Liver (tissue), 9 donors: ENCODE data around the gene PLTP. TPM values are rescaled to one million over a fixed set of nuclear protein-coding genes. Genes with fewer than 3 reads are reported as not detected.

Experiments
- DNase-seq: peaks from one replicate; pipeline ENCODE4 v3.0.0-alpha.2; 2017; ENCODE audit warnings: low spot score
- H3K27ac ChIP-seq, 2 donors: one replicate each; pipeline ENCODE4 v1.7.0; 2013; ENCODE audit warnings: inconsistent platforms in 2 of 2, low read length in 2 of 2, control low read depth in 1 of 2, low read depth in 1 of 2, mild to moderate bottlenecking in 1 of 2
- H3K27me3 ChIP-seq, 4 donors: one replicate each; pipeline versions ENCODE4 v1.6.1 to v1.7.0; 2013; ENCODE audit warnings: low read length in 3 of 4, inconsistent platforms in 1 of 4, mild to moderate bottlenecking in 1 of 4, moderate library complexity in 1 of 4; ENCODE audit not compliant: control insufficient read depth in 4 of 4, insufficient read depth in 4 of 4
- H3K36me3 ChIP-seq, 4 donors: one replicate each; pipeline versions ENCODE4 v1.6.1 to v1.7.0; 2013; ENCODE audit warnings: low read length in 3 of 4, mild to moderate bottlenecking in 3 of 4, low read depth in 1 of 4, moderate library complexity in 1 of 4; ENCODE audit not compliant: control insufficient read depth in 4 of 4, insufficient read depth in 3 of 4
- H3K4me1 ChIP-seq, 4 donors: one replicate each; pipeline versions ENCODE4 v1.6.1 to v1.7.0; 2013; ENCODE audit warnings: low read length in 3 of 4, mild to moderate bottlenecking in 3 of 4, moderate library complexity in 1 of 4; ENCODE audit not compliant: control insufficient read depth in 4 of 4, insufficient read depth in 4 of 4
- H3K4me3 ChIP-seq, 3 donors: one replicate each; pipeline versions ENCODE4 v1.6.1 to v1.7.0; 2013; ENCODE audit warnings: low read length in 3 of 3, control low read depth in 1 of 3, low read depth in 1 of 3, mild to moderate bottlenecking in 1 of 3
- H3K9ac ChIP-seq, 2 donors: one replicate each; pipeline ENCODE4 v1.7.0; 2013; ENCODE audit warnings: low read length in 2 of 2, mild to moderate bottlenecking in 2 of 2, moderate library complexity in 2 of 2, control low read depth in 1 of 2, low read depth in 1 of 2
- H3K9me3 ChIP-seq, 4 donors: one replicate each; pipeline versions ENCODE4 v1.6.1 to v1.7.0; 2013; ENCODE audit warnings: low read length in 3 of 4; ENCODE audit not compliant: control insufficient read depth in 4 of 4
- FOXA1 ChIP-seq: IDR thresholded peaks from 2 replicates; pipeline ENCODE4 v1.6.1; 2016; ENCODE audit warnings: antibody characterized with exemption
- FOXA2 ChIP-seq: IDR thresholded peaks from 2 replicates; pipeline ENCODE4 v1.6.1; 2016; ENCODE audit warnings: antibody characterized with exemption
- GABPA ChIP-seq, 2 donors: IDR thresholded peaks in 1 of 2; conservative IDR thresholded peaks in 1 of 2; 2 replicates each; pipeline ENCODE4 v1.6.1; 2016; ENCODE audit warnings: antibody characterized with exemption in 2 of 2, mild to moderate bottlenecking in 1 of 2, moderate library complexity in 1 of 2
- HNF4A ChIP-seq, 2 donors: conservative IDR thresholded peaks; 2 replicates each; pipeline ENCODE4 v1.6.1; 2016; ENCODE audit warnings: antibody characterized with exemption in 2 of 2, mild to moderate bottlenecking in 2 of 2
- HNF4G ChIP-seq: IDR thresholded peaks from 2 replicates; pipeline ENCODE4 v1.6.1; 2016; ENCODE audit warnings: antibody characterized with exemption
- JUND ChIP-seq, 2 donors: IDR thresholded peaks; 2 replicates each; pipeline ENCODE4 v1.6.1; 2016; ENCODE audit warnings: antibody characterized with exemption in 2 of 2
- RAD21 ChIP-seq, 2 donors: IDR thresholded peaks; 2 replicates each; pipeline ENCODE4 v1.6.1; 2016; ENCODE audit warnings: antibody characterized with exemption in 2 of 2, mild to moderate bottlenecking in 2 of 2
- RXRA ChIP-seq, 2 donors: IDR thresholded peaks; 2 replicates each; pipeline ENCODE4 v1.6.1; 2017 to 2018; ENCODE audit warnings: antibody characterized with exemption in 2 of 2, mild to moderate bottlenecking in 1 of 2
- SP1 ChIP-seq: IDR thresholded peaks from 2 replicates; pipeline ENCODE4 v1.6.1; 2018; ENCODE audit warnings: antibody characterized with exemption, mild to moderate bottlenecking
- TAF1 ChIP-seq: conservative IDR thresholded peaks from 2 replicates; pipeline ENCODE4 v1.6.1; 2016; ENCODE audit warnings: antibody characterized with exemption, mild to moderate bottlenecking
- YY1 ChIP-seq: IDR thresholded peaks from 2 replicates; pipeline ENCODE4 v1.6.1; 2016; ENCODE audit warnings: antibody characterized with exemption, mild to moderate bottlenecking
- WGBS: extraction: QIAGEN DNeasy Blood & Tissue Kit; methylation state at CpG from one replicate; pipeline ENCODE4 v1.1.7; 2013; 5-methylcytosine and 5-hydroxymethylcytosine counted together
- polyA plus RNA-seq, 2 donors: library from polyadenylated mRNA; stranded (reverse) in 1 of 2; unstranded in 1 of 2; fragments of 200-250 nt in 1 of 2; fragments of >200 nt in 1 of 2; fragmentation: Nextera tagmentation in 1 of 2; extraction: Ambion mirVana in 1 of 2; gene quantifications; one replicate each; pipeline versions ENCODE4 v1.2.1 to v1.2.3, GENCODE V29; 2013 to 2015
- total RNA-seq, 2 donors: library from RNA; depleted of rRNA; stranded (reverse); fragments of >200 nt; gene quantifications; one replicate each; pipeline ENCODE4 v1.2.3, GENCODE V29; 2014
- TF ChIP-seq, protein P1 (sequence below): IDR thresholded peaks from 2 replicates; pipeline ENCODE4 v1.6.1; 2016; ENCODE audit warnings: antibody characterized with exemption, mild to moderate bottlenecking
- TF ChIP-seq, protein P2 (sequence below): IDR thresholded peaks from 2 replicates; pipeline ENCODE4 v1.6.1; 2016; ENCODE audit warnings: antibody characterized with exemption
- TF ChIP-seq, protein P3 (sequence below): fragments of 150-350 bp; IDR thresholded peaks from 2 replicates; pipeline ENCODE4 v1.5.1; 2017; ENCODE audit warnings: improper control_type of control experiment, low read depth, low read length; ENCODE audit not compliant: missing input control
- TF ChIP-seq, protein P4 (sequence below): IDR thresholded peaks from 2 replicates; pipeline ENCODE4 v1.6.1; 2016; ENCODE audit warnings: antibody characterized with exemption
- donor health status: healthy.
- donor health status: healthy.
- donor health status: healthy.
- donor health status: healthy.
- donor health status: healthy.

Gene PLTP
- total and polyA plus RNA-seq, 4 donors = 22.5 to 69.5 (median 60.7) TPM

DNA sequence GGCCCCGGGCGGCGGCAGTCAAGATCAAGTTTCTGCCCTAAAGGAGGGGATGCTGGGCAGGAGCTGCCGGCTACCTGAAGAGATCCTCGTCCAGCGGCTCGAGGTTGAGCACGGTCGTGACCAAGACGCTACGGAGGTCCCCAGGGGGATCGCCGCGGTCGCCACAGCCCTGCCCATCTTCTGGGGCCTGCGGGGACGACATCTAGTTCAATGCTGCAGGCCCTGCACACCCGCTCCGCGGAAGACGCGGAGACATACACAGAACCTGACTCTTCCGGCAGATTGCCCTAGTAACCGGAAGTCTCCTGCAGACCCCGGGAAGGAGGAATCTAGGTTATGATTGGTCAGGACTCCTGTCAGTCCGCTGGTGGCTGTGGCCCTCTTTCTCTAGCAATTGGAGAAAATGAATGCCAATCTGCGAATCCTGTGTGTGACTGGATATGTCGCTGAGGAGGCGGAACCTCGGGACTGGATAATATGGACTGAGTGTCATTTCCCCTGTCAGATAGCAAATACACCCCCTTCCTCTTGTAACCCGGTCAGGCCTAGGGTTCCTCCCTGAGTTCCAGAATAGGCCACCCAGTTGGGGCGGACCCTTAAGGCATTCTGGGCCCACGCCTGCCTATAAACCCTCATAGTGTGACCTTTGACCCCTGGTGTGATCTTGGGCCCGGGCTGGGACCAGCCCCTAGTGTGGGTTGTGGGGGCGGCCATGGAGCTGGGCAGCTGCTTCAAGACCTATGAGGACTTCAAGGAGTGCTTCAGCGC, 54.7 kb downstream of the PLTP start, which contains the start of the genes ACOT8 and ZSWIM3 (continued):
- TF ChIP-seq, protein P1, sequence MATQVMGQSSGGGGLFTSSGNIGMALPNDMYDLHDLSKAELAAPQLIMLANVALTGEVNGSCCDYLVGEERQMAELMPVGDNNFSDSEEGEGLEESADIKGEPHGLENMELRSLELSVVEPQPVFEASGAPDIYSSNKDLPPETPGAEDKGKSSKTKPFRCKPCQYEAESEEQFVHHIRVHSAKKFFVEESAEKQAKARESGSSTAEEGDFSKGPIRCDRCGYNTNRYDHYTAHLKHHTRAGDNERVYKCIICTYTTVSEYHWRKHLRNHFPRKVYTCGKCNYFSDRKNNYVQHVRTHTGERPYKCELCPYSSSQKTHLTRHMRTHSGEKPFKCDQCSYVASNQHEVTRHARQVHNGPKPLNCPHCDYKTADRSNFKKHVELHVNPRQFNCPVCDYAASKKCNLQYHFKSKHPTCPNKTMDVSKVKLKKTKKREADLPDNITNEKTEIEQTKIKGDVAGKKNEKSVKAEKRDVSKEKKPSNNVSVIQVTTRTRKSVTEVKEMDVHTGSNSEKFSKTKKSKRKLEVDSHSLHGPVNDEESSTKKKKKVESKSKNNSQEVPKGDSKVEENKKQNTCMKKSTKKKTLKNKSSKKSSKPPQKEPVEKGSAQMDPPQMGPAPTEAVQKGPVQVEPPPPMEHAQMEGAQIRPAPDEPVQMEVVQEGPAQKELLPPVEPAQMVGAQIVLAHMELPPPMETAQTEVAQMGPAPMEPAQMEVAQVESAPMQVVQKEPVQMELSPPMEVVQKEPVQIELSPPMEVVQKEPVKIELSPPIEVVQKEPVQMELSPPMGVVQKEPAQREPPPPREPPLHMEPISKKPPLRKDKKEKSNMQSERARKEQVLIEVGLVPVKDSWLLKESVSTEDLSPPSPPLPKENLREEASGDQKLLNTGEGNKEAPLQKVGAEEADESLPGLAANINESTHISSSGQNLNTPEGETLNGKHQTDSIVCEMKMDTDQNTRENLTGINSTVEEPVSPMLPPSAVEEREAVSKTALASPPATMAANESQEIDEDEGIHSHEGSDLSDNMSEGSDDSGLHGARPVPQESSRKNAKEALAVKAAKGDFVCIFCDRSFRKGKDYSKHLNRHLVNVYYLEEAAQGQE = peak; percentile 70
- TF ChIP-seq SP1 (peak; percentile 100), RAD21 (IDR thresholded peaks at IDR 0.05) (peak; percentile 19 to 24)

DNA sequence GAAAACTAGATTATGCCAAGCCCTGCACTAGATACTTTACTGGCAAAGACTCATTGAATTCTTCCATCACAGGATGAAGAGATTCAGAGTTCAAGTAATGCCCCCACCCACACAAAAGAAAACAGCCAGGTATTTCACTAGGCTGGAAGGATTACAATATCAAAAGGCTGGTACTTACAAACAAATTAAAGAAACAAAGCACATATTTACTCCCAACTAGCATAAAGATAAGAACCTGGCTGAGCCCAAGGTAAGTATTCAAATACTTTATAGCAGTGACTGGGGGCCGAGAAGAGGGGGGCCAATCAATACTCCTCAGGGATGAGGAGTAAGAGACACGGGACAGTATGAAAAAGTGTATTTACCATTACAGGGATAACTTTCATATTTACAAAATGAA, 58.5 kb downstream of the PLTP start:
- Histone ChIP-seq H3K36me3 (peaks cover 3 to 11% (median 7%) of the 10 kb centered on the region in 4 donors), H3K27ac (no peak overlapping the region)
- DNase-seq = no peak

More for the DNA sequence above, 58.5 kb downstream of the PLTP start:
- Histone ChIP-seq H3K9me3 (no peaks in the 10 kb centered on the region), H3K27me3 (no peaks in the 10 kb centered on the region), H3K4me1 (peaks cover 12 to 28% (median 22%) of the 10 kb centered on the region in 4 donors), H3K9ac (no peak overlapping the region), H3K4me3 (no peak overlapping the region)
- TF ChIP-seq, protein P2, sequence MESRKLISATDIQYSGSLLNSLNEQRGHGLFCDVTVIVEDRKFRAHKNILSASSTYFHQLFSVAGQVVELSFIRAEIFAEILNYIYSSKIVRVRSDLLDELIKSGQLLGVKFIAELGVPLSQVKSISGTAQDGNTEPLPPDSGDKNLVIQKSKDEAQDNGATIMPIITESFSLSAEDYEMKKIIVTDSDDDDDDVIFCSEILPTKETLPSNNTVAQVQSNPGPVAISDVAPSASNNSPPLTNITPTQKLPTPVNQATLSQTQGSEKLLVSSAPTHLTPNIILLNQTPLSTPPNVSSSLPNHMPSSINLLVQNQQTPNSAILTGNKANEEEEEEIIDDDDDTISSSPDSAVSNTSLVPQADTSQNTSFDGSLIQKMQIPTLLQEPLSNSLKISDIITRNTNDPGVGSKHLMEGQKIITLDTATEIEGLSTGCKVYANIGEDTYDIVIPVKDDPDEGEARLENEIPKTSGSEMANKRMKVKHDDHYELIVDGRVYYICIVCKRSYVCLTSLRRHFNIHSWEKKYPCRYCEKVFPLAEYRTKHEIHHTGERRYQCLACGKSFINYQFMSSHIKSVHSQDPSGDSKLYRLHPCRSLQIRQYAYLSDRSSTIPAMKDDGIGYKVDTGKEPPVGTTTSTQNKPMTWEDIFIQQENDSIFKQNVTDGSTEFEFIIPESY = no peak
- no peak for TF ChIP-seq HNF4A (conservative IDR thresholded peaks at IDR 0.05)
- TF ChIP-seq HNF4G = no peak
- no peak for TF ChIP-seq FOXA1
- TF ChIP-seq GABPA (IDR thresholded peaks at IDR 0.05 in 1 of 2, conservative IDR thresholded peaks at IDR 0.05 in 1 of 2) = no peak
- TF ChIP-seq, protein P3, sequence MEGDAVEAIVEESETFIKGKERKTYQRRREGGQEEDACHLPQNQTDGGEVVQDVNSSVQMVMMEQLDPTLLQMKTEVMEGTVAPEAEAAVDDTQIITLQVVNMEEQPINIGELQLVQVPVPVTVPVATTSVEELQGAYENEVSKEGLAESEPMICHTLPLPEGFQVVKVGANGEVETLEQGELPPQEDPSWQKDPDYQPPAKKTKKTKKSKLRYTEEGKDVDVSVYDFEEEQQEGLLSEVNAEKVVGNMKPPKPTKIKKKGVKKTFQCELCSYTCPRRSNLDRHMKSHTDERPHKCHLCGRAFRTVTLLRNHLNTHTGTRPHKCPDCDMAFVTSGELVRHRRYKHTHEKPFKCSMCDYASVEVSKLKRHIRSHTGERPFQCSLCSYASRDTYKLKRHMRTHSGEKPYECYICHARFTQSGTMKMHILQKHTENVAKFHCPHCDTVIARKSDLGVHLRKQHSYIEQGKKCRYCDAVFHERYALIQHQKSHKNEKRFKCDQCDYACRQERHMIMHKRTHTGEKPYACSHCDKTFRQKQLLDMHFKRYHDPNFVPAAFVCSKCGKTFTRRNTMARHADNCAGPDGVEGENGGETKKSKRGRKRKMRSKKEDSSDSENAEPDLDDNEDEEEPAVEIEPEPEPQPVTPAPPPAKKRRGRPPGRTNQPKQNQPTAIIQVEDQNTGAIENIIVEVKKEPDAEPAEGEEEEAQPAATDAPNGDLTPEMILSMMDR = no peak
- TF ChIP-seq, protein P4, sequence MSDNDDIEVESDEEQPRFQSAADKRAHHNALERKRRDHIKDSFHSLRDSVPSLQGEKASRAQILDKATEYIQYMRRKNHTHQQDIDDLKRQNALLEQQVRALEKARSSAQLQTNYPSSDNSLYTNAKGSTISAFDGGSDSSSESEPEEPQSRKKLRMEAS = no peak
- TF ChIP-seq, protein P1 = no peak
- TF ChIP-seq RXRA (IDR thresholded peaks at IDR 0.05) = no peak
- no peak for TF ChIP-seq FOXA2
- no peak for TF ChIP-seq JUND (IDR thresholded peaks at IDR 0.05)
- TF ChIP-seq YY1 = no peak
- TF ChIP-seq TAF1 = no peak
- WGBS = 94% methylated on average over 2 of the region's 2 CpGs
